ENCODE measurements around the gene LRMDA.

GRCh38 chr10:75569506-75569905 is 138.1 kb downstream of the LRMDA start:
- TF ChIP-seq CTCF (IDR thresholded peaks at IDR 0.05), result no peak
- no peak for TF ChIP-seq POLR2A (IDR thresholded peaks at IDR 0.05)
